NT2/D1 (cell line): ENCODE data around the gene SOAT1.

Source experiments
- SUZ12 ChIP-seq: IDR thresholded peaks from 2 replicates; pipeline ENCODE4 v1.6.1; 2011; ENCODE audit not compliant: insufficient read length, insufficient read depth; ENCODE audit errors: extremely low read depth
- YY1 ChIP-seq: IDR thresholded peaks from 2 replicates; pipeline ENCODE4 v1.6.1; 2011; ENCODE audit not compliant: insufficient read length, insufficient read depth
- ZNF274 ChIP-seq: IDR thresholded peaks from 2 replicates; pipeline ENCODE4 v1.6.1; 2011; ENCODE audit warnings: mild to moderate bottlenecking, low read depth, low read length

- TF ChIP-seq ZNF274 (no peak), YY1 (no peak), SUZ12 (no peak)
Measured at GRCh38 chr1:179295164-179295755, 1.7 kb downstream of the SOAT1 start.
